Tibial nerve (tissue), 4 donors: ENCODE results near the gene CDC42BPB. TPM values are rescaled to one million over a fixed set of nuclear protein-coding genes. Genes with fewer than 3 reads are reported as not detected.

Source experiments
- DNase-seq, 2 donors: peaks; one replicate each; pipeline ENCODE4 v3.0.0-alpha.2; 2019; ENCODE audit warnings: low spot score in 2 of 2
- H3K27ac ChIP-seq, 4 donors: fragments of 200-600 bp; sonication (generic) in 3 of 4; one replicate each; pipeline ENCODE4 v1.5.1; 2017 to 2019; ENCODE audit warnings: mild to moderate bottlenecking in 1 of 4
- H3K27me3 ChIP-seq, 2 donors: fragments of 200-600 bp; sonication (generic) in 1 of 2; one replicate each; pipeline versions ENCODE4 v1.5.1 to v1.6.0; 2017 to 2019
- H3K36me3 ChIP-seq, 3 donors: fragments of 200-600 bp; sonication (generic); one replicate each; pipeline ENCODE4 v1.5.1; 2018 to 2019
- H3K4me1 ChIP-seq, 4 donors: fragments of 200-600 bp; sonication (generic) in 3 of 4; one replicate each; pipeline ENCODE4 v1.5.1; 2017 to 2019
- H3K4me3 ChIP-seq, 4 donors: fragments of 200-600 bp; sonication (generic) in 3 of 4; one replicate each; pipeline ENCODE4 v1.5.1; 2017 to 2019; ENCODE audit warnings: mild to moderate bottlenecking in 1 of 4, moderate library complexity in 1 of 4
- H3K9me3 ChIP-seq, 4 donors: fragments of 200-600 bp; sonication (generic) in 3 of 4; one replicate each; pipeline ENCODE4 v1.5.1; 2017 to 2019
- EP300 ChIP-seq, 2 donors: sonication (generic); formaldehyde crosslinking; IDR thresholded peaks; one replicate each; pipeline ENCODE4 v1.6.1; 2017; ENCODE audit warnings: antibody characterized with exemption in 2 of 2, mild to moderate bottlenecking in 1 of 2
- POLR2A ChIP-seq, 2 donors: fragments of 450-650 bp; IDR thresholded peaks; one replicate each; pipeline ENCODE4 v1.6.1; 2017; ENCODE audit warnings: antibody characterized with exemption in 2 of 2, mild to moderate bottlenecking in 2 of 2, moderate library complexity in 2 of 2
- WGBS, 2 donors: methylation state at CpG; one replicate each; pipeline ENCODE4 v1.1.5; 2018; 5-methylcytosine and 5-hydroxymethylcytosine counted together
- total RNA-seq, 4 donors: library from RNA; depleted of rRNA; stranded (reverse); fragments of >200 nt; gene quantifications; one replicate each; pipeline ENCODE4 v1.1.0, GENCODE V29; 2016
- TF ChIP-seq, protein P1 (sequence below), 5 experiments: fragments of 200-600 bp in 3 of 5; fragments of 450-650 bp in 2 of 5; sonication (generic) in 3 of 5; IDR thresholded peaks; one replicate each; pipeline ENCODE4 v1.5.1; 2016 to 2019; ENCODE audit warnings: antibody characterized with exemption in 5 of 5, mild to moderate bottlenecking in 3 of 5, moderate library complexity in 2 of 5

The CDC42BPB gene
- total RNA-seq, 4 donors from 2014 or later: 115 to 172 (median 134) TPM

DNA sequence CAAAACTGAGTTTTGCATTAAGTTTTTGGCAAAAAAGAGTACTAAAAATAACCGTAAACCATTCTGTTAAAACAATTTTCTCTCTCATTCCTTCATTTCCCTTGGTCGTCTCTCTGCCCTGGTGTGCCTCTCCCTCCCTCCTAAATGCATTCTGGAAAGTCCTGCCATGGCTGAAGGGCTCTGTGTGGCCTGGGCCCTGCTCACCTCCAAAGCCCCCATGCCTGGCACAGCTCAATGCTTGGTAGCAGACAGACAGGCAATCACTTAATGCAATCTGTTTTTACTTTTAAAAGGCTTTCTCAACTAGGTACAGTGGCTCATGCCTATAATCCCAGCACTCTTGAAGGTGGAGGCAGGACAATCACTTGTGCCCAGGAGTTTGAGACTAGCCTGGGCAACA, 47.8 kb downstream of the CDC42BPB start:
- WGBS, 2 donors: 67 to 70% methylated on average over 2 of the region's 2 CpGs
- peaks cover 0 to 5% (median 2%) of the 10 kb centered on the region in 4 donors for H3K4me1 ChIP-seq
- no peak overlapping the region for H3K27ac ChIP-seq
- H3K27me3 ChIP-seq: no peaks in the 10 kb centered on the region
- no peaks in the 10 kb centered on the region for H3K9me3 ChIP-seq
- TF ChIP-seq, protein P1, sequence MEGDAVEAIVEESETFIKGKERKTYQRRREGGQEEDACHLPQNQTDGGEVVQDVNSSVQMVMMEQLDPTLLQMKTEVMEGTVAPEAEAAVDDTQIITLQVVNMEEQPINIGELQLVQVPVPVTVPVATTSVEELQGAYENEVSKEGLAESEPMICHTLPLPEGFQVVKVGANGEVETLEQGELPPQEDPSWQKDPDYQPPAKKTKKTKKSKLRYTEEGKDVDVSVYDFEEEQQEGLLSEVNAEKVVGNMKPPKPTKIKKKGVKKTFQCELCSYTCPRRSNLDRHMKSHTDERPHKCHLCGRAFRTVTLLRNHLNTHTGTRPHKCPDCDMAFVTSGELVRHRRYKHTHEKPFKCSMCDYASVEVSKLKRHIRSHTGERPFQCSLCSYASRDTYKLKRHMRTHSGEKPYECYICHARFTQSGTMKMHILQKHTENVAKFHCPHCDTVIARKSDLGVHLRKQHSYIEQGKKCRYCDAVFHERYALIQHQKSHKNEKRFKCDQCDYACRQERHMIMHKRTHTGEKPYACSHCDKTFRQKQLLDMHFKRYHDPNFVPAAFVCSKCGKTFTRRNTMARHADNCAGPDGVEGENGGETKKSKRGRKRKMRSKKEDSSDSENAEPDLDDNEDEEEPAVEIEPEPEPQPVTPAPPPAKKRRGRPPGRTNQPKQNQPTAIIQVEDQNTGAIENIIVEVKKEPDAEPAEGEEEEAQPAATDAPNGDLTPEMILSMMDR (IDR thresholded peaks at IDR 0.05): no peak
- TF ChIP-seq POLR2A (IDR thresholded peaks at IDR 0.05) (no peak), EP300 (IDR thresholded peaks at IDR 0.05) (no peak)
- no peak overlapping the region for H3K4me3 ChIP-seq
- DNase-seq: no peak
- peaks cover 0 to 58% (median 0%) of the 10 kb centered on the region in 3 donors for H3K36me3 ChIP-seq

DNA sequence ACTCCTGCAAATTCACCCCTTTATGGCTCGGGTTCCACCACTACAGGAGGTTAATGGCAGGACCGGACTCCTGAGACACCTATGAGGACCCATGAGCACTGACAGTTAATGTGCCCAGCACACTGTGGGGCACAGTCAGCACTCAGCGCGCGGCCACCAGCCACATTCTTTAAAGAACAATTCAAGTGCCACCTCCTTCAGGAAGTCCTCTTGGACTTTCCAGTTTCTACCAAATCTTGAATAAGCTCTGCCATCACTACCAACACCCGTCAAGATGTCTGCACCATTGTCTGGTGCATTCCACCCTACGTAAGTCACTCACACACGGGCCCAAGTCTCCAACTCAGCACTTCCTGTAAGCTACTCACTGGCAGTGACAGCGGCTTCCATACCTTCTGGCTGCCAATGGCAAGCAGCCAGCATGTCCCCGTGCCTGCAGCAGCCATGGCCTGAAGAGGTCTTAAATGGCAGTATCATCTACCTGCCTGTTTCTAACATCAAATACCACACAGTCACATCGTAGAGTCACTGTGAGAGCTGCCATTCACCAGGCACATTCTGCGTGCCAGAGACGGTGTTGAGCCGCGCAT, 48.5 kb downstream of the CDC42BPB start:
- TF ChIP-seq EP300 (IDR thresholded peaks at IDR 0.05) (no peak), POLR2A (IDR thresholded peaks at IDR 0.05) (no peak)
- TF ChIP-seq, protein P1 (IDR thresholded peaks at IDR 0.05): no peak
- WGBS, 2 donors: 85 to 91% methylated on average over 15 of the region's 15 CpGs
- Histone ChIP-seq H3K36me3 (peaks cover 0 to 62% (median 0%) of the 10 kb centered on the region in 3 donors), H3K27ac (no peak overlapping the region), H3K9me3 (no peaks in the 10 kb centered on the region), H3K4me1 (no peaks in the 10 kb centered on the region), H3K27me3 (no peaks in the 10 kb centered on the region), H3K4me3 (no peak overlapping the region)
- no peak for DNase-seq

DNA sequence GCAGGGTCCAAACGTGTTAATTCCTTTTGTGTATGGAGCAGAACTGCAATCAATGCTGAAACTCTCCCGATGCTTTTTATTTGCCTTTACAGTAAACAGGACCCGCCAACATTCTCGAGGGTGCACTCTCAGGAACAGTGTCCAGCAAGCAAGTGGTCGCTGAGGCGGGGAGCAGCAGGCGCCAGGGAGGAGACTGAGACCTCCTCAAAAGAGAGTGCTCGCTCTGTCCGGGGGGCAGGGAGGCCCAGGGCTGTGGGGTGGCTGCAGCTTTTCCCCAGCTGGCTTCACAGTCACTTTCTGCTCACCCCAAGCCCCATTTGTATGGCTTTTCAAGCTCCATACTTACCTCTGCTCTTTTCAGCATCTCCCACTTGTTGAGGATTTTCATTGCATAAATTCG, 49.2 kb downstream of the CDC42BPB start:
- Histone ChIP-seq H3K27ac (no peak overlapping the region), H3K9me3 (no peaks in the 10 kb centered on the region), H3K36me3 (peaks cover 0 to 69% (median 0%) of the 10 kb centered on the region in 3 donors), H3K4me1 (no peaks in the 10 kb centered on the region), H3K4me3 (no peak overlapping the region), H3K27me3 (no peaks in the 10 kb centered on the region)
- no peak for DNase-seq
- TF ChIP-seq POLR2A (IDR thresholded peaks at IDR 0.05): no peak
- TF ChIP-seq, protein P1 (IDR thresholded peaks at IDR 0.05): no peak
- TF ChIP-seq EP300 (IDR thresholded peaks at IDR 0.05): no peak
- WGBS, 2 donors: 76 to 80% methylated on average over 10 of the region's 10 CpGs

DNA sequence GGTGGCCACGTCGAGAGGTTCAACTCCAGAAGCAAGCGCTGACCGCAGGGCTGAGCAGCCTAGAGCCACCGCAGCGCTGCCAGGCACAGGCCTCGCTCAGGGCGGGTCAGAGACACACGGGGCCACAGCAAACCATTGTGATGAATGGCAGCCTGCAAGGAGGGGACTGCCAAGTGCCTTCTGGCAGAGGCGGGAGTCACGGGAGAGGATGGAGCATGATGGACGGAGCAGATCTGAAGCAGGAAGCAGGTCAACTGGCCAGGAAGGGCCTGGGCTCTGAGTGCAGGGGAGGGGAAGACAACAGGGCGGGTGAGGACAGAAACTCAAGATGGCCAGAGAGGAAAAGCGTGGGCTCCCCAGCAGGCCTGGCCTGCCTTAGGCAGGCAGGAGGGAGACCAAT, 49.8 kb downstream of the CDC42BPB start:
- Histone ChIP-seq H3K27ac (no peak overlapping the region), H3K36me3 (peaks cover 0 to 75% (median 0%) of the 10 kb centered on the region in 3 donors), H3K4me1 (no peaks in the 10 kb centered on the region), H3K27me3 (no peaks in the 10 kb centered on the region), H3K4me3 (no peak overlapping the region), H3K9me3 (no peaks in the 10 kb centered on the region)
- no peak for DNase-seq
- WGBS, 2 donors: 85% methylated on average over 14 of the region's 14 CpGs
- TF ChIP-seq EP300 (IDR thresholded peaks at IDR 0.05) (peak in 1 of 2 donors; percentile 25), POLR2A (IDR thresholded peaks at IDR 0.05) (no peak)
- TF ChIP-seq, protein P1 (IDR thresholded peaks at IDR 0.05): no peak

DNA sequence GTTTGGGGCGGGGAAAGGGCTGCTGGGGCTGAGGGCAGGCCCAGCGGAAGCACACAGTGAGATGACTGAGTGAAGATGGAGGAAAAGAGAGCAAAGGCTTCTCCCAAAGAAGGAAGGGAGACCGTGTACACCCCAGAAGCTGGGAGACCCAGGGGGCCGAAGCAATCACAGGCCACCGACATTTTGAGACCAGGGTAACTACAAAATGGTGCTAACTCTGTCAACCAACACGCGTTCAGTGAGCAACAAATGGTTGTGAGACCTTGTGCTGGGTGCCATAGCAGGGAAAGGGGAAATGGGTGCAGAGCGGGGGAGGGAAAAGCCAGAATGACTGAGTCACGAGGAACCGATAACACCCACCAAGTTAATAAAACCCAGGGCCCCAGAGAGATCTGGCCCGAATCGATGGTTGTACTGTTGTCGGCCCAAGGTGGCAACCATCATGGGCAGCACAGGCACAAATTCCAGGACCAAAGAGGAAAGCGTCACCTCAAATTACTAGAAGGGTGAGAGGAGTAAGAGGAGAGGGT, 50.3 kb downstream of the CDC42BPB start:
- Histone ChIP-seq H3K27ac (no peak overlapping the region), H3K9me3 (no peaks in the 10 kb centered on the region), H3K4me3 (no peak overlapping the region), H3K4me1 (no peaks in the 10 kb centered on the region), H3K27me3 (no peaks in the 10 kb centered on the region), H3K36me3 (peaks cover 0 to 80% (median 0%) of the 10 kb centered on the region in 3 donors)
- whole genome bisulfite sequencing, 2 donors: 93 to 94% methylated on average over 14 of the region's 14 CpGs
- TF ChIP-seq POLR2A (IDR thresholded peaks at IDR 0.05) (no peak), EP300 (IDR thresholded peaks at IDR 0.05) (no peak)
- TF ChIP-seq, protein P1 (IDR thresholded peaks at IDR 0.05): no peak
- DNase-seq: no peak
